ENCODE data around the gene AFG1L.
A peak's percentile ranks its signal among the peaks of the same experiment; 100 is the strongest.

DNA sequence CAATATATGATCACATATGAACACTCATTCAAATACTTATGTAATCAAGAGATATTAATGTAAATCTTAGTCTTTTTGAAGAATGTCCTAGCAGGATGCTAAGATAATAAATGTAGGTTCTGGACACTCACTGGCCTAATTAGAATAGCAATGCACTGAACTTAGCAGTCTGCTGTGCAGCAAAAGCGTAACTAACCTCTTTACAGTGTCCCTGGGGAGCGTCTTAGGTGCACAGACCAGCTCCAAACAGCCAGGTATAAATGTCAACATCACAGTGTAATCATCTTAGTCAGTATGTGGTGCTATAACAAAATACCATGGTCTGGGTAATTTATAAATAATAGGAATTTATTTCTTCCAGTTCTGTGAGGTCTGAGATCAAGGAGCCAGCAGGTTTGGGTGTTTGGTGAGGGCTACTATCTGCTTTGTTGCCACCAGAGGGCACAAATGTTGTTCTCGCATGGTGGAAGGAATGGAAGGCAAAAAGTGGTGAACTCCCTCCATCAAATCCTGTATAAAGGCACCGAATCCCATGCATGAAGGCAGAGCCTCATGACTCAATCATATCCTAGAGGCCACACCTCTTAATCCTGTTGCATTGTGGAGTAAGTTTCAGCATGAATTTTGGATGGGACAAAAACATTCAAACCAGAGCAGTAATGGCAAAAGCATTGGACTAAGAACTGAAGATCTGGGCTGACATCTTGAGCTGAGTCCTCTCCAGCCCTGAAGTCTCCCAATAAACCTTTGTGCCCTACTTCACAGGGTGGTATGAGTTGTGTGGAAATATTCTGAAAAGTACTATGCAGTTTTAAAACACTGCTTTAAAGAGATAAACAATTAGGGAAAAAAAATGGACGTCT is 224.1 kb downstream of the AFG1L start:
- TF ChIP-seq, protein P1, sequence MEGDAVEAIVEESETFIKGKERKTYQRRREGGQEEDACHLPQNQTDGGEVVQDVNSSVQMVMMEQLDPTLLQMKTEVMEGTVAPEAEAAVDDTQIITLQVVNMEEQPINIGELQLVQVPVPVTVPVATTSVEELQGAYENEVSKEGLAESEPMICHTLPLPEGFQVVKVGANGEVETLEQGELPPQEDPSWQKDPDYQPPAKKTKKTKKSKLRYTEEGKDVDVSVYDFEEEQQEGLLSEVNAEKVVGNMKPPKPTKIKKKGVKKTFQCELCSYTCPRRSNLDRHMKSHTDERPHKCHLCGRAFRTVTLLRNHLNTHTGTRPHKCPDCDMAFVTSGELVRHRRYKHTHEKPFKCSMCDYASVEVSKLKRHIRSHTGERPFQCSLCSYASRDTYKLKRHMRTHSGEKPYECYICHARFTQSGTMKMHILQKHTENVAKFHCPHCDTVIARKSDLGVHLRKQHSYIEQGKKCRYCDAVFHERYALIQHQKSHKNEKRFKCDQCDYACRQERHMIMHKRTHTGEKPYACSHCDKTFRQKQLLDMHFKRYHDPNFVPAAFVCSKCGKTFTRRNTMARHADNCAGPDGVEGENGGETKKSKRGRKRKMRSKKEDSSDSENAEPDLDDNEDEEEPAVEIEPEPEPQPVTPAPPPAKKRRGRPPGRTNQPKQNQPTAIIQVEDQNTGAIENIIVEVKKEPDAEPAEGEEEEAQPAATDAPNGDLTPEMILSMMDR (IDR thresholded peaks at IDR 0.05), result peak in 7 of 12 donors; percentile 11 to 33 (median 28)
- no peak for TF ChIP-seq POLR2A (IDR thresholded peaks at IDR 0.05)

All from heart left ventricle (tissue), 13 donors.